GM21367 (cell line): ENCODE results near the gene PNLIP.

Source experiments
- ATAC-seq: cut with Tn5 transposase; IDR thresholded peaks from one replicate; pipeline ENCODE4 v1.9.1; 2021; ENCODE audit not compliant: unreplicated experiment

PNLIP gene

GRCh38 chr10:116545756-116546155 is at the start of gene PNLIP:
Gene PNLIP, plus strand, starts transcription at chr10:116545931. Its CDS starts 162 bp downstream, at chr10:116546093.
- no peak for ATAC-seq

- no peak for ATAC-seq
Measured at GRCh38 chr10:116504786-116505185, 40.9 kb upstream of the PNLIP start.

GRCh38 chr10:116510565-116510964 is 35.2 kb upstream of the PNLIP start:
- ATAC-seq: no peak

- no peak for ATAC-seq
Measured at GRCh38 chr10:116511365-116511764, 34.4 kb upstream of the PNLIP start.

GRCh38 chr10:116521424-116522290 is 24.1 kb upstream of the PNLIP start:
- peak; percentile 70 for ATAC-seq

GRCh38 chr10:116522803-116523381 is 22.8 kb upstream of the PNLIP start:
- no peak for ATAC-seq

GRCh38 chr10:116524736-116525135 is 21.0 kb upstream of the PNLIP start:
- no peak for ATAC-seq

- no peak for ATAC-seq
Measured at GRCh38 chr10:116526219-116526618, 19.5 kb upstream of the PNLIP start.

GRCh38 chr10:116536810-116537209 is 8.9 kb upstream of the PNLIP start:
- ATAC-seq: no peak

- ATAC-seq: no peak
Measured at GRCh38 chr10:116538456-116538855, 7.3 kb upstream of the PNLIP start.

- no peak for ATAC-seq
Measured at GRCh38 chr10:116538992-116539391, 6.7 kb upstream of the PNLIP start.

- no peak for ATAC-seq
Measured at GRCh38 chr10:116540814-116541213, 4.9 kb upstream of the PNLIP start.

GRCh38 chr10:116542007-116542677 is 3.6 kb upstream of the PNLIP start:
- ATAC-seq: no peak

- ATAC-seq: no peak
Measured at GRCh38 chr10:116545122-116545521, 609 bp upstream of the PNLIP start.

- no peak for ATAC-seq
Measured at GRCh38 chr10:116548301-116548700, 2.6 kb downstream of the PNLIP start.

GRCh38 chr10:116553378-116553980 is 7.7 kb downstream of the PNLIP start:
- ATAC-seq: no peak

GRCh38 chr10:116554628-116555027 is 8.9 kb downstream of the PNLIP start:
- no peak for ATAC-seq

- ATAC-seq: no peak
Measured at GRCh38 chr10:116555880-116556279, 10.1 kb downstream of the PNLIP start.

GRCh38 chr10:116557305-116557880 is 11.7 kb downstream of the PNLIP start:
- no peak for ATAC-seq

- no peak for ATAC-seq
Measured at GRCh38 chr10:116565534-116565933, 19.8 kb downstream of the PNLIP start.

- ATAC-seq: no peak
Measured at GRCh38 chr10:116566932-116567331, 21.2 kb downstream of the PNLIP start.
